T-helper 1 cell treated with Interleukin-12 subunit alpha and Interleukin-12 subunit beta and Interleukin-4 antibody, amounts not matched to agents 30 μg/mL and 1 μg/mL, for 36 hours (primary cell): ENCODE data around the gene NT5DC2.
A peak's percentile ranks its signal among the peaks of the same experiment; 100 is the strongest.
"Not testable (repeated sequence)": the region's sequence is repeated elsewhere in the genome, so short reads cannot be mapped to it uniquely, and the experiment has no call there.

ENCODE experiments used
- H3K27ac Mint-ChIP-seq: one replicate; pipeline ENCODE4 v1.8.0; 2021; ENCODE audit warnings: mild to moderate bottlenecking, mixed read lengths
- H3K27me3 Mint-ChIP-seq: one replicate; pipeline ENCODE4 v1.8.0; 2021; ENCODE audit warnings: low read depth, mixed read lengths
- H3K36me3 Mint-ChIP-seq: one replicate; pipeline ENCODE4 v1.8.0; 2021; ENCODE audit warnings: low read depth, mixed read lengths
- H3K4me1 Mint-ChIP-seq: one replicate; pipeline ENCODE4 v1.8.0; 2021; ENCODE audit warnings: low read depth, mixed read lengths
- H3K4me3 Mint-ChIP-seq: one replicate; pipeline ENCODE4 v1.8.0; 2021; ENCODE audit warnings: mild to moderate bottlenecking, moderate library complexity, mixed read lengths
- H3K9me3 Mint-ChIP-seq: one replicate; pipeline ENCODE4 v1.8.0; 2021; ENCODE audit warnings: mixed read lengths

NT5DC2 gene

DNA sequence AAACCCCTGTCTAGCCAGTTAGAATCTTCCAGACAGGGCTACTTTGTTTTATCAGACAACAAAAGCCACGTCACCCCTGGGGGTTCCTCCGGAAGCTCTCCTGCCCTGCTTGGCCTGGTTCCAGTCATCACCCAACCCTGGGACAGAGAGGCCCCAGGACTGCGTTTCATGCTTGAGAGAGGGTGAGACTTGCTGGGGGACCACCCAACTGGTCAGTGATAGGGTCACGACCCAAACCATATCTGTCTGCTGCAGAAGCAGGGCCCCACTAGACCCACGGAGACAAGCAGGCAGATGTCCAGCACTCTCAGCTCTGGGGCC is 1.2 kb downstream of the NT5DC2 start:
- H3K27me3 Mint-ChIP-seq, result no peaks in the 10 kb centered on the region
- peak overlapping the region; percentile 26 for H3K27ac Mint-ChIP-seq
- peaks cover 3% of the 10 kb centered on the region for H3K36me3 Mint-ChIP-seq
- H3K4me1 Mint-ChIP-seq, result peaks cover 21% of the 10 kb centered on the region
- peak overlapping the region; percentile 69 for H3K4me3 Mint-ChIP-seq
- H3K9me3 Mint-ChIP-seq, result no peaks in the 10 kb centered on the region

GRCh38 chr3:52531860-52532516 is 1.7 kb downstream of the NT5DC2 start:
- Mint-ChIP-seq H3K27me3 (no peaks in the 10 kb centered on the region), H3K36me3 (peaks cover 2% of the 10 kb centered on the region), H3K4me1 (peaks cover 18% of the 10 kb centered on the region), H3K9me3 (no peaks in the 10 kb centered on the region), H3K4me3 (peak overlapping the region; percentile 69), H3K27ac (no peak overlapping the region)

GRCh38 chr3:52530918-52531826 is 2.5 kb downstream of the NT5DC2 start:
- H3K9me3 Mint-ChIP-seq, result no peaks in the 10 kb centered on the region
- peaks cover 17% of the 10 kb centered on the region for H3K4me1 Mint-ChIP-seq
- no peaks in the 10 kb centered on the region for H3K36me3 Mint-ChIP-seq
- no peaks in the 10 kb centered on the region for H3K27me3 Mint-ChIP-seq
- no peak overlapping the region for H3K4me3 Mint-ChIP-seq
- H3K27ac Mint-ChIP-seq, result no peak overlapping the region

GRCh38 chr3:52529376-52530333 is 4.0 kb downstream of the NT5DC2 start:
- H3K27ac Mint-ChIP-seq, result no peak overlapping the region
- H3K27me3 Mint-ChIP-seq, result no peaks in the 10 kb centered on the region
- H3K36me3 Mint-ChIP-seq, result no peaks in the 10 kb centered on the region
- no peaks in the 10 kb centered on the region for H3K9me3 Mint-ChIP-seq
- H3K4me3 Mint-ChIP-seq, result no peak overlapping the region
- peaks cover 10% of the 10 kb centered on the region for H3K4me1 Mint-ChIP-seq

- peaks cover 8% of the 10 kb centered on the region for H3K4me1 Mint-ChIP-seq
- no peaks in the 10 kb centered on the region for H3K36me3 Mint-ChIP-seq
- no peaks in the 10 kb centered on the region for H3K9me3 Mint-ChIP-seq
- no peaks in the 10 kb centered on the region for H3K27me3 Mint-ChIP-seq
- no peak overlapping the region for H3K27ac Mint-ChIP-seq
- no peak overlapping the region for H3K4me3 Mint-ChIP-seq
Observed at GRCh38 chr3:52528586-52529375, 4.9 kb downstream of the NT5DC2 start.

DNA sequence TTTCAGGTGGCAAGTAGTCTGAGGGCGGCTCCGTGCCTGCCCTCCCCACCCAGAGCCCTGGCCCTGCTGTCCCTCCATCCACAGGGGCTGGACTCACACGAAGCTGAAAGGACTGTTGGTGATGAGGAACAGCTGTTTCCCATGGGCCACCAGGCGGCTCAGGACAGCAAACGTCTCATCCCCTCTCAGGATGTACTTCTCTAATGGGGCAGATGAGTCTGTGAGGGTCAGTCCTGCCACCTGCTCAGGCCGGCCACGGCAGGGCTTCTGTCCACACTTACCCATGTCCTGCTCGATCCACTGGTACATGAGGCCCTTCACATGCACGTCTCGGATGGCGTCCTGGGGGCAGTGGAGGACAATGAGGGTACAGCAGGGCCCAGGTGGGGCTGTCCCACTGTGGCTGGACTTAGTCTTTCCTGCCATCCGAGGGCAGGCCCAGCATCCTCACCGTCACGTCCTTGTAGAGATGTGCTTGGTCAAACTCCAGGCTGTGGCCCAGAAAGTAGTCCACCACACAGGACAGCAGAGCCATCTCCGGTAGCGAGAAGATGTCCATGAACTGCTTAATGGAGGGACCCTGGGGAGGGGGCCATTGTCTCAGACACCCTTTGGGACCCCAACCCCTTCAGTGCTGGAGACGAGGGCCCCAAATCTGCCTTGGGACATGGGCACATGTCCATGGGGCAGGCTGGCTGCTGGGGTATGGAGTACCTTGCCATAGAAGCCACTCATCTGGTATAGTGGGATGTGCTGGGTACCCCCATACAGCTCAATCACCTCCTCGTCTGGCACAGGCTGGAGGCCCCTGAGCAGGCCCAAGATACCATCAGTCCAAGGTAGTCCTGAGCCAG is 5.7 kb downstream of the NT5DC2 start:
- no peak overlapping the region for H3K27ac Mint-ChIP-seq

GRCh38 chr3:52527039-52527731 is 6.5 kb downstream of the NT5DC2 start:
- no peak overlapping the region for H3K4me3 Mint-ChIP-seq
- H3K27me3 Mint-ChIP-seq, result no peaks in the 10 kb centered on the region
- H3K27ac Mint-ChIP-seq, result no peak overlapping the region
- peaks cover 2% of the 10 kb centered on the region for H3K4me1 Mint-ChIP-seq
- H3K36me3 Mint-ChIP-seq, result no peaks in the 10 kb centered on the region
- H3K9me3 Mint-ChIP-seq, result no peaks in the 10 kb centered on the region

More for the DNA sequence above, 5.7 kb downstream of the NT5DC2 start:
- H3K4me1 Mint-ChIP-seq, result peaks cover 8% of the 10 kb centered on the region
- no peaks in the 10 kb centered on the region for H3K27me3 Mint-ChIP-seq
- no peaks in the 10 kb centered on the region for H3K9me3 Mint-ChIP-seq
- H3K4me3 Mint-ChIP-seq, result no peak overlapping the region
- no peaks in the 10 kb centered on the region for H3K36me3 Mint-ChIP-seq

- H3K27ac Mint-ChIP-seq, H3K4me3 Mint-ChIP-seq, H3K36me3 Mint-ChIP-seq, H3K27me3 Mint-ChIP-seq, H3K9me3 Mint-ChIP-seq, H3K4me1 Mint-ChIP-seq: not testable (repeated sequence)
Observed at GRCh38 chr3:52526671-52527038, 7.0 kb downstream of the NT5DC2 start.

GRCh38 chr3:52525680-52526561 is 7.7 kb downstream of the NT5DC2 start:
- Mint-ChIP-seq H3K9me3 (no peaks in the 10 kb centered on the region), H3K27me3 (no peaks in the 10 kb centered on the region), H3K36me3 (no peaks in the 10 kb centered on the region), H3K4me1 (no peaks in the 10 kb centered on the region), H3K27ac (peak overlapping the region; percentile 55), H3K4me3 (no peak overlapping the region)

- Mint-ChIP-seq H3K27me3 (no peaks in the 10 kb centered on the region), H3K4me3 (no peak overlapping the region), H3K9me3 (no peaks in the 10 kb centered on the region), H3K27ac (no peak overlapping the region), H3K36me3 (no peaks in the 10 kb centered on the region), H3K4me1 (no peaks in the 10 kb centered on the region)
Observed at GRCh38 chr3:52524752-52525679, 8.6 kb downstream of the NT5DC2 start.

GRCh38 chr3:52524258-52524751 is 9.4 kb downstream of the NT5DC2 start:
- H3K4me3 Mint-ChIP-seq, result no peak overlapping the region
- no peaks in the 10 kb centered on the region for H3K27me3 Mint-ChIP-seq
- H3K9me3 Mint-ChIP-seq, result no peaks in the 10 kb centered on the region
- H3K27ac Mint-ChIP-seq, result no peak overlapping the region
- H3K36me3 Mint-ChIP-seq, result no peaks in the 10 kb centered on the region
- H3K4me1 Mint-ChIP-seq, result no peaks in the 10 kb centered on the region
